H1 (cell line): ENCODE measurements around the gene ARHGAP10. TPM values are rescaled to one million over a fixed set of nuclear protein-coding genes. Genes with fewer than 3 reads are reported as not detected.

Experiments
- CTCF ChIA-PET: fragments of 300-600 bp; sonication (Branson Sonifier 250); formaldehyde crosslinking; loops from one replicate; lab custom pipeline; 2021; ENCODE audit not compliant: partially characterized antibody; lab: Charles Lee
- POLR2A ChIA-PET: fragments of 300-600 bp; sonication (Branson Sonifier 250); formaldehyde crosslinking; loops from one replicate; lab custom pipeline; 2021; ENCODE audit warnings: inconsistent platforms; ENCODE audit not compliant: partially characterized antibody; lab: Charles Lee
- DNase-seq, 2 experiments: peaks; one replicate each; pipeline versions ENCODE4 v3.0.0 to v3.0.0-alpha.2; 2010 to 2022; ENCODE audit warnings: low spot score in 2 of 2, low read depth in 1 of 2, mixed read lengths in 1 of 2
- FAIRE-seq: peaks from 2 replicates; lab custom pipeline; 2011; peaks lifted over from hg19 to GRCh38; lab: Jason Lieb, UNC
- H2AFZ ChIP-seq: 2 replicates; pipeline ENCODE4 v1.8.1; 2012; ENCODE audit warnings: low read length, inconsistent platforms
- H2AK5ac ChIP-seq: 2 replicates; pipeline ENCODE4 v1.6.1; 2013; ENCODE audit warnings: low read depth, low read length
- H2BK120ac ChIP-seq: replicated peaks from 2 replicates; pipeline ENCODE3; 2013; ENCODE audit warnings: low read depth, low read length, inconsistent platforms
- H2BK12ac ChIP-seq: 2 replicates; pipeline ENCODE4 v1.6.1; 2013; ENCODE audit warnings: low read depth, low read length
- H2BK15ac ChIP-seq: 2 replicates; pipeline ENCODE4 v1.6.1; 2013; ENCODE audit warnings: low read length
- H2BK20ac ChIP-seq: 2 replicates; pipeline ENCODE4 v1.6.1; 2013; ENCODE audit warnings: low read length
- H2BK5ac ChIP-seq: 2 replicates; pipeline ENCODE4 v1.6.1; 2013; ENCODE audit warnings: low read depth, low read length
- H3K14ac ChIP-seq: 2 replicates; pipeline ENCODE4 v1.6.1; 2013; ENCODE audit warnings: inconsistent platforms; ENCODE audit not compliant: insufficient read length
- H3K18ac ChIP-seq: 2 replicates; pipeline ENCODE4 v1.6.1; 2013; ENCODE audit warnings: low read length; ENCODE audit errors: extremely low read depth
- H3K23ac ChIP-seq: 2 replicates; pipeline ENCODE4 v1.6.1; 2013; ENCODE audit warnings: inconsistent platforms; ENCODE audit not compliant: insufficient read length
- H3K23me2 ChIP-seq: 2 replicates; pipeline ENCODE4 v1.6.1; 2013; ENCODE audit warnings: low read depth, low read length
- H3K27ac ChIP-seq: 2 replicates; pipeline ENCODE4 v1.6.1; 2011; ENCODE audit warnings: low read depth, low read length, inconsistent platforms
- H3K27me3 ChIP-seq, 4 experiments: replicated peaks in 1 of 4; 1 replicate in 1 of 4; 2 replicates in 3 of 4; pipeline versions ENCODE4 v1.6.1 to v1.8.1; 2011 to 2013; ENCODE audit warnings: low read length in 3 of 4, mild to moderate bottlenecking in 3 of 4, inconsistent platforms in 2 of 4, mixed read lengths in 2 of 4, moderate library complexity in 1 of 4; ENCODE audit not compliant: control insufficient read depth in 3 of 4, insufficient read depth in 3 of 4; ENCODE audit errors: extremely low read depth in 1 of 4
- H3K36me3 ChIP-seq, 4 experiments: 2 replicates each; pipeline versions ENCODE4 v1.6.1 to v1.8.1; 2011 to 2013; ENCODE audit warnings: mild to moderate bottlenecking in 4 of 4, low read length in 3 of 4, moderate library complexity in 2 of 4, control low read depth in 1 of 4, inconsistent platforms in 1 of 4; ENCODE audit not compliant: insufficient read depth in 4 of 4, control insufficient read depth in 2 of 4
- H3K4ac ChIP-seq: replicated peaks from 2 replicates; pipeline ENCODE3; 2013; ENCODE audit warnings: low read length, low read depth, mixed read lengths, inconsistent platforms; ENCODE audit not compliant: insufficient read length
- H3K4me1 ChIP-seq, 4 experiments: replicated peaks in 1 of 4; 1 replicate in 1 of 4; 2 replicates in 3 of 4; pipeline versions ENCODE4 v1.6.1 to v1.8.1; 2011 to 2013; ENCODE audit warnings: low read length in 3 of 4, inconsistent platforms in 2 of 4, mixed read lengths in 1 of 4; ENCODE audit not compliant: insufficient read depth in 4 of 4, control insufficient read depth in 3 of 4
- H3K4me2 ChIP-seq, 2 experiments: 2 replicates each; pipeline versions ENCODE4 v1.6.1 to v1.8.1; 2011 to 2013; ENCODE audit warnings: low read depth in 2 of 2, low read length in 2 of 2, control low read depth in 1 of 2, inconsistent platforms in 1 of 2, mild to moderate bottlenecking in 1 of 2; ENCODE audit not compliant: insufficient read depth in 1 of 2
- H3K4me3 ChIP-seq, 4 experiments: fragments of 200-600, 300-600 bp in 1 of 4; sonication (generic), shearing (Covaris generic), sonication (Bioruptor Twin) in 1 of 4; 2 replicates each; pipeline versions ENCODE4 v1.5.1 to v1.8.1; 2011 to 2016; ENCODE audit warnings: low read length in 4 of 4, low read depth in 3 of 4, control low read depth in 2 of 4, inconsistent platforms in 2 of 4, mild to moderate bottlenecking in 2 of 4, mixed read lengths in 1 of 4, moderate library complexity in 1 of 4; ENCODE audit not compliant: insufficient read depth in 2 of 4; ENCODE audit errors: extremely low read depth in 1 of 4
- H3K56ac ChIP-seq: replicated peaks from 2 replicates; pipeline ENCODE3; 2013; ENCODE audit warnings: low read depth, mild to moderate bottlenecking, mixed read lengths, low read length, inconsistent platforms; ENCODE audit not compliant: insufficient read length
- H3K79me1 ChIP-seq: 2 replicates; pipeline ENCODE4 v1.6.1; 2013; ENCODE audit warnings: low read depth, low read length, control low read depth
- H3K79me2 ChIP-seq, 2 experiments: 2 replicates each; pipeline versions ENCODE4 v1.6.1 to v1.8.1; 2012 to 2013; ENCODE audit warnings: low read length in 2 of 2, mild to moderate bottlenecking in 2 of 2, inconsistent platforms in 1 of 2; ENCODE audit not compliant: insufficient read depth in 2 of 2, control insufficient read depth in 1 of 2
- H3K9ac ChIP-seq, 4 experiments: replicated peaks in 1 of 4; 1 replicate in 1 of 4; 2 replicates in 3 of 4; pipeline versions ENCODE4 v1.6.1 to v1.8.1; 2011 to 2013; ENCODE audit warnings: low read depth in 3 of 4, low read length in 3 of 4, control low read depth in 2 of 4, mild to moderate bottlenecking in 2 of 4, moderate library complexity in 2 of 4, inconsistent platforms in 1 of 4; ENCODE audit errors: extremely low read depth in 1 of 4
- H3K9me3 ChIP-seq, 2 experiments: 2 replicates each; pipeline versions ENCODE4 v1.6.1 to v1.8.1; 2012 to 2013; ENCODE audit warnings: mild to moderate bottlenecking in 2 of 2, moderate library complexity in 2 of 2, control low read depth in 1 of 2, inconsistent platforms in 1 of 2, low read depth in 1 of 2, low read length in 1 of 2, mixed read lengths in 1 of 2; ENCODE audit not compliant: insufficient read depth in 2 of 2
- H4K20me1 ChIP-seq, 2 experiments: replicated peaks in 1 of 2; 2 replicates each; pipeline versions ENCODE3 to v1.8.1; 2011 to 2013; ENCODE audit warnings: inconsistent platforms in 2 of 2, low read length in 2 of 2, mild to moderate bottlenecking in 1 of 2; ENCODE audit not compliant: insufficient read depth in 2 of 2, control insufficient read depth in 1 of 2
- H4K5ac ChIP-seq: 2 replicates; pipeline ENCODE4 v1.6.1; 2013; ENCODE audit warnings: low read length, low read depth, mixed read lengths, inconsistent platforms; ENCODE audit not compliant: insufficient read length
- H4K8ac ChIP-seq: 2 replicates; pipeline ENCODE4 v1.8.0; 2013; ENCODE audit warnings: mild to moderate bottlenecking, moderate library complexity, low read length, inconsistent platforms; ENCODE audit not compliant: insufficient read depth; ENCODE audit errors: extremely low read depth
- H4K91ac ChIP-seq: replicated peaks from 2 replicates; pipeline ENCODE3; 2013; ENCODE audit warnings: low read length, mixed read lengths, inconsistent platforms; ENCODE audit not compliant: insufficient read length
- CHD1 ChIP-seq: IDR thresholded peaks from 2 replicates; pipeline ENCODE4 v1.6.1; 2012; ENCODE audit warnings: low read depth, low read length, improper control_type of control experiment
- CTBP2 ChIP-seq: IDR thresholded peaks from 2 replicates; pipeline ENCODE4 v1.7.0; 2011; ENCODE audit warnings: borderline replicate concordance, mild to moderate bottlenecking, moderate library complexity, mixed read lengths, low read length; ENCODE audit not compliant: insufficient read depth, insufficient read length
- EP300 ChIP-seq, 2 experiments: IDR thresholded peaks; 1 replicate in 1 of 2; 2 replicates in 1 of 2; pipeline ENCODE4 v1.6.1; 2011 to 2012; ENCODE audit warnings: low read depth in 2 of 2, low read length in 2 of 2, mild to moderate bottlenecking in 2 of 2, borderline replicate concordance in 1 of 2, inconsistent platforms in 1 of 2, moderate library complexity in 1 of 2
- JUN ChIP-seq: IDR thresholded peaks from 2 replicates; pipeline ENCODE4 v1.6.1; 2011; ENCODE audit warnings: low read depth, mild to moderate bottlenecking, improper control_type of control experiment, low read length
- JUND ChIP-seq: IDR thresholded peaks from 2 replicates; pipeline ENCODE4 v1.6.1; 2011; ENCODE audit warnings: mild to moderate bottlenecking, improper control_type of control experiment, low read length
- PHF8 ChIP-seq: fragments of 200-600 bp; sonication (generic); conservative IDR thresholded peaks from 2 replicates; pipeline ENCODE4 v1.7.1; 2012; ENCODE audit warnings: low read depth, mild to moderate bottlenecking, inconsistent platforms, low read length, moderate library complexity
- POU5F1 ChIP-seq: IDR thresholded peaks from 2 replicates; pipeline ENCODE4 v1.6.1; 2011; ENCODE audit warnings: low read depth, mild to moderate bottlenecking, low read length, moderate library complexity
- SIN3A ChIP-seq, 2 experiments: IDR thresholded peaks in 1 of 2; conservative IDR thresholded peaks in 1 of 2; 2 replicates each; pipeline ENCODE4 v1.6.1; 2011 to 2012; ENCODE audit warnings: low read length in 2 of 2, improper control_type of control experiment in 1 of 2, low read depth in 1 of 2, mild to moderate bottlenecking in 1 of 2
- SP4 ChIP-seq: IDR thresholded peaks from 2 replicates; pipeline ENCODE4 v1.6.1; 2012; ENCODE audit warnings: low read length, inconsistent platforms
- ZNF274 ChIP-seq: IDR thresholded peaks from 2 replicates; pipeline ENCODE4 v1.7.0; 2012; ENCODE audit warnings: low read length, borderline replicate concordance; ENCODE audit errors: extremely low read depth
- WGBS, 2 experiments: shearing (Covaris generic) in 1 of 2; methylation state at CpG; one replicate each; pipeline versions ENCODE4 v1.1.6 to v1.1.7; 2013 to 2015; ENCODE audit warnings: low lambda C conversion rate in 2 of 2, mixed read lengths in 2 of 2, inconsistent platforms in 1 of 2, low coverage in 1 of 2, missing lambda C conversion rate in 1 of 2; ENCODE audit not compliant: insufficient replicate concordance in 2 of 2, insufficient coverage in 1 of 2, insufficient read length in 1 of 2; ENCODE audit errors: extremely low coverage in 1 of 2, missing lambda C conversion rate in 1 of 2; 5-methylcytosine and 5-hydroxymethylcytosine counted together
- polyA plus RNA-seq, 7 experiments: library from polyadenylated mRNA; depleted of rRNA in 3 of 7; stranded (reverse) in 5 of 7; unstranded in 2 of 7; fragments of >200 nt in 5 of 7; fragments of 200-250 nt in 2 of 7; gene quantifications; 1 replicate in 5 of 7; 2 replicates in 1 of 7; 4 replicates in 1 of 7; pipeline versions ENCODE4 v1.2.1 to v1.2.3, GENCODE V29; 2011 to 2013; ENCODE audit warnings: missing spikeins in 2 of 7, mixed read lengths in 2 of 7
- total RNA-seq: library from RNA; stranded (reverse); fragmentation: NEBNext Ultra II Directional; extraction: Animal tissue kit (Norgen Biotek cat#: 25700); gene quantifications from 2 replicates; pipeline ENCODE4 v1.2.1, GENCODE V29; 2021
- TF ChIP-seq, protein P1 (sequence below): IDR thresholded peaks from 2 replicates; pipeline ENCODE4 v1.6.1; 2012; ENCODE audit warnings: low read length, inconsistent platforms
- TF ChIP-seq, protein P2 (sequence below): IDR thresholded peaks from 2 replicates; pipeline ENCODE4 v1.6.1; 2011; ENCODE audit warnings: low read depth, mild to moderate bottlenecking, low read length; ENCODE audit not compliant: insufficient read depth

Gene ARHGAP10
- total and polyA plus RNA-seq, 2 of the 8 experiments (the other 6 are each of a cell fraction or from before 2014, with no cell fraction given) = 3.7 to 6.1 TPM

DNA sequence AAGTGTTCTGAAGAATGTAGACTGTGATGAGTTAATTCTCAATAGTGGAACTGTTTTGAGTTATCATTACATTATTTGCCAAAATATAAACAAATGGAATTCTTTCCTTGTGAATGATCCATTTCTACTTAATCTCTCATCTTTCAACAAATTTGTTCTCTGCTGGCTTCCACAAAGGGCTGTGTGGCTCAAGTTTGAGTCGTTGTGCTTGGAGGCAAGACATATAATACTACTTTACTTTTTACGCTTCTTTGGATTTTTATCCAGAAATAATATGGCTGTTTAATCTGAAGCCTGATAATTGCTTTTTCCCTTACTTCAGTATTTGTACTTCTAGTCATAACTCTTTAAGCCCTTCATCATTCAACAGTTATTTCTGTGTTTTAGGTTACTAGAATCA lies 169.5 kb downstream of the ARHGAP10 start:
- Histone ChIP-seq H3K27me3 (no peaks in the 10 kb centered on the region), H2BK12ac (no peak overlapping the region), H3K23ac (no peak overlapping the region), H2AFZ (no peak overlapping the region), H3K9me3 (no peaks in the 10 kb centered on the region), H3K14ac (no peak overlapping the region), H3K79me2 (no peaks in the 10 kb centered on the region), H3K36me3 (no peaks in the 10 kb centered on the region), H4K8ac (no peak overlapping the region), H2AK5ac (no peak overlapping the region), H2BK5ac (no peak overlapping the region), H3K9ac (no peak overlapping the region), H3K56ac (no peak overlapping the region), H3K4me3 (no peak overlapping the region), H2BK120ac (no peak overlapping the region), H3K4me1 (no peaks in the 10 kb centered on the region), H3K4me2 (no peak overlapping the region), H3K27ac (no peak overlapping the region), H4K91ac (no peak overlapping the region), H4K20me1 (no peaks in the 10 kb centered on the region), H3K79me1 (no peaks in the 10 kb centered on the region), H3K18ac (no peak overlapping the region), H3K23me2 (no peaks in the 10 kb centered on the region), H2BK20ac (no peak overlapping the region), H4K5ac (no peak overlapping the region), H2BK15ac (no peak overlapping the region), H3K4ac (no peak overlapping the region)
- ChIA-PET CTCF (no interaction called here), POLR2A (no interaction called here)
- WGBS, 2 experiments = 50% methylated on average over 2 of the region's 2 CpGs; no CpG with 5 or more reads in 1 of the 2 experiments
- DNase-seq (no peak), FAIRE-seq (no peak)
- TF ChIP-seq, protein P1, sequence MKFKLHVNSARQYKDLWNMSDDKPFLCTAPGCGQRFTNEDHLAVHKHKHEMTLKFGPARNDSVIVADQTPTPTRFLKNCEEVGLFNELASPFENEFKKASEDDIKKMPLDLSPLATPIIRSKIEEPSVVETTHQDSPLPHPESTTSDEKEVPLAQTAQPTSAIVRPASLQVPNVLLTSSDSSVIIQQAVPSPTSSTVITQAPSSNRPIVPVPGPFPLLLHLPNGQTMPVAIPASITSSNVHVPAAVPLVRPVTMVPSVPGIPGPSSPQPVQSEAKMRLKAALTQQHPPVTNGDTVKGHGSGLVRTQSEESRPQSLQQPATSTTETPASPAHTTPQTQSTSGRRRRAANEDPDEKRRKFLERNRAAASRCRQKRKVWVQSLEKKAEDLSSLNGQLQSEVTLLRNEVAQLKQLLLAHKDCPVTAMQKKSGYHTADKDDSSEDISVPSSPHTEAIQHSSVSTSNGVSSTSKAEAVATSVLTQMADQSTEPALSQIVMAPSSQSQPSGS = no peak
- TF ChIP-seq ZNF274 (no peak), CHD1 (no peak), POU5F1 (no peak), JUN (no peak), EP300 (IDR thresholded peaks at IDR 0.05; ENCODE audit: borderline replicate concordance in 1 of 2, low read depth in 2 of 2, low read length in 2 of 2) (no peak), CTBP2 (no peak), SP4 (no peak), JUND (no peak), SIN3A (conservative IDR thresholded peaks at IDR 0.05 in 1 of 2, IDR thresholded peaks at IDR 0.05 in 1 of 2; ENCODE audit: low read depth in 1 of 2, low read length in 2 of 2) (no peak), PHF8 (no peak)
- TF ChIP-seq, protein P2, sequence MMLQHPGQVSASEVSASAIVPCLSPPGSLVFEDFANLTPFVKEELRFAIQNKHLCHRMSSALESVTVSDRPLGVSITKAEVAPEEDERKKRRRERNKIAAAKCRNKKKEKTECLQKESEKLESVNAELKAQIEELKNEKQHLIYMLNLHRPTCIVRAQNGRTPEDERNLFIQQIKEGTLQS = no peak
